NT2/D1 (cell line): ENCODE results near the gene EMP2.

Experiments used
- SUZ12 ChIP-seq: IDR thresholded peaks from 2 replicates; pipeline ENCODE4 v1.6.1; 2011; ENCODE audit not compliant: insufficient read length, insufficient read depth; ENCODE audit errors: extremely low read depth
- YY1 ChIP-seq: IDR thresholded peaks from 2 replicates; pipeline ENCODE4 v1.6.1; 2011; ENCODE audit not compliant: insufficient read length, insufficient read depth
- ZNF274 ChIP-seq: IDR thresholded peaks from 2 replicates; pipeline ENCODE4 v1.6.1; 2011; ENCODE audit warnings: mild to moderate bottlenecking, low read depth, low read length

- no peak for TF ChIP-seq YY1
- no peak for TF ChIP-seq ZNF274
- TF ChIP-seq SUZ12 = no peak
These were observed 33.5 kb upstream of the EMP2 start for GRCh38 chr16:10613785-10614485.
